ENCODE results near the gene SNX33. TPM values are rescaled to one million over a fixed set of nuclear protein-coding genes. Genes with fewer than 3 reads are reported as not detected.

SNX33 gene
- total and polyA plus RNA-seq, 2 of the 13 experiments (the other 11 are each of a cell fraction or from before 2014, with no cell fraction given): 11.0 to 11.6 TPM

DNA sequence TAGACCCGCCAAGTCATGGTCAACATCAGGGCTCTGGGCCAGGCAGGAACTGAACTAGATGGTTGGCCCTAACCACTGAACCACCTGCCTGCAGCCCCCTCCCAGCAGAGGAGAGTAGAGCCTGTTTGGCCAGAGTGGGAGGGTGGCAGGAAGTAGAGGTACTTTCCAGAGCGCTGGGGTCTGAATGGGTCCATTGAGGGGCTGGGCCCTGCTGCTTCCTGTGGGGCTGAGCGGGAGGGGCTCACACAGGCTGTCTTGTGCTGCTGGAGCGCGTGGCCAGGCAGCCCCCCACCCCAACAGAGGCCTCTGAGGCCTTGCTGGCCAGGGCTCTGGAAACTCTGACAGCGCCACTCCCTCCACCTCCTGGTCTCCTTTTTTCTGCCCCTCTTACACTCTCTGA lies 47.5 kb downstream of the SNX33 start:
- no peaks in the 10 kb centered on the region for H3K36me3 ChIP-seq (replicated peaks in 1 of 2; ENCODE audit: control insufficient read depth in 1 of 2, insufficient read depth in 2 of 2, low read length in 2 of 2)
- H3K27me3 ChIP-seq (ENCODE audit: control insufficient read depth in 1 of 2, insufficient read depth in 2 of 2, low read length in 2 of 2): peaks cover 8 to 43% of the 10 kb centered on the region in 2 experiments; a peak in 3 of 5 replicates
- H3K27ac ChIP-seq (ENCODE audit: extremely low read length, insufficient read depth, low read length): no peak overlapping the region
- no peaks in the 10 kb centered on the region for H4K20me1 ChIP-seq (ENCODE audit: insufficient read depth, low read length)
- no peak for FAIRE-seq
- H3K4me1 ChIP-seq (ENCODE audit: insufficient read depth, low read length): peaks cover 34% of the 10 kb centered on the region
- H3K9me3 ChIP-seq (ENCODE audit: low read length): no peaks in the 10 kb centered on the region
- POLR2A ChIA-PET: interaction anchor here (1.5 kb wide), 1 partner anchor 327 kb away, joined by 5 read pairs; the partner anchor contains the start of gene MAN2C1
- H3K9ac ChIP-seq (ENCODE audit: insufficient read depth, low read depth, low read length): no peak overlapping the region
- H3K4me3 ChIP-seq (replicated peaks in 1 of 3; ENCODE audit: insufficient read depth in 1 of 3, low read depth in 2 of 3, low read length in 3 of 3): no peak overlapping the region; a peak in 1 of 6 replicates
- in situ Hi-C loops (cut with HindIII; ENCODE audit: extremely low pct_ligation_motif_present, low pct_unique_long_range_greater_than_20kb) (no loop called here), intact Hi-C loops (cut with micrococcal nuclease; ENCODE audit: unreplicated experiment) (no loop called here)
- ATAC-seq: no peak
- peak overlapping the region; percentile 74; the same call in 1 of the 2 replicates for H3K4me2 ChIP-seq (ENCODE audit: low read depth, low read length)
- 45% methylated on average over 4 of the region's 6 CpGs for WGBS (ENCODE audit: low lambda C conversion rate)
- CTCF ChIA-PET (ENCODE audit: low intra/inter-chr PET ratio, low total read pairs): no interaction called here
- H3K79me2 ChIP-seq (ENCODE audit: insufficient read depth, low read length): no peaks in the 10 kb centered on the region
- no peak overlapping the region for H2AFZ ChIP-seq (ENCODE audit: low read length)
- no TSS peak for BruUV-seq (replicated peaks)
- DNase-seq (ENCODE audit: low spot score): no peak
- TF ChIP-seq ZNF598 (CRISPR knock-in tag; IDR thresholded peaks at IDR 0.05; ENCODE audit: borderline replicate concordance): no peak
- TF ChIP-seq ZNF782 (CRISPR knock-in tag; IDR thresholded peaks at IDR 0.05; ENCODE audit: borderline replicate concordance): no peak
- TF ChIP-seq ETV6 (CRISPR knock-in tag; conservative IDR thresholded peaks at IDR 0.05): no peak
- no peak for TF ChIP-seq ZMAT3 (CRISPR knock-in tag; conservative IDR thresholded peaks at IDR 0.05)
- no peak for TF ChIP-seq ZFP82 (CRISPR knock-in tag; IDR thresholded peaks at IDR 0.05; ENCODE audit: borderline replicate concordance)
- TF ChIP-seq, protein P1, sequence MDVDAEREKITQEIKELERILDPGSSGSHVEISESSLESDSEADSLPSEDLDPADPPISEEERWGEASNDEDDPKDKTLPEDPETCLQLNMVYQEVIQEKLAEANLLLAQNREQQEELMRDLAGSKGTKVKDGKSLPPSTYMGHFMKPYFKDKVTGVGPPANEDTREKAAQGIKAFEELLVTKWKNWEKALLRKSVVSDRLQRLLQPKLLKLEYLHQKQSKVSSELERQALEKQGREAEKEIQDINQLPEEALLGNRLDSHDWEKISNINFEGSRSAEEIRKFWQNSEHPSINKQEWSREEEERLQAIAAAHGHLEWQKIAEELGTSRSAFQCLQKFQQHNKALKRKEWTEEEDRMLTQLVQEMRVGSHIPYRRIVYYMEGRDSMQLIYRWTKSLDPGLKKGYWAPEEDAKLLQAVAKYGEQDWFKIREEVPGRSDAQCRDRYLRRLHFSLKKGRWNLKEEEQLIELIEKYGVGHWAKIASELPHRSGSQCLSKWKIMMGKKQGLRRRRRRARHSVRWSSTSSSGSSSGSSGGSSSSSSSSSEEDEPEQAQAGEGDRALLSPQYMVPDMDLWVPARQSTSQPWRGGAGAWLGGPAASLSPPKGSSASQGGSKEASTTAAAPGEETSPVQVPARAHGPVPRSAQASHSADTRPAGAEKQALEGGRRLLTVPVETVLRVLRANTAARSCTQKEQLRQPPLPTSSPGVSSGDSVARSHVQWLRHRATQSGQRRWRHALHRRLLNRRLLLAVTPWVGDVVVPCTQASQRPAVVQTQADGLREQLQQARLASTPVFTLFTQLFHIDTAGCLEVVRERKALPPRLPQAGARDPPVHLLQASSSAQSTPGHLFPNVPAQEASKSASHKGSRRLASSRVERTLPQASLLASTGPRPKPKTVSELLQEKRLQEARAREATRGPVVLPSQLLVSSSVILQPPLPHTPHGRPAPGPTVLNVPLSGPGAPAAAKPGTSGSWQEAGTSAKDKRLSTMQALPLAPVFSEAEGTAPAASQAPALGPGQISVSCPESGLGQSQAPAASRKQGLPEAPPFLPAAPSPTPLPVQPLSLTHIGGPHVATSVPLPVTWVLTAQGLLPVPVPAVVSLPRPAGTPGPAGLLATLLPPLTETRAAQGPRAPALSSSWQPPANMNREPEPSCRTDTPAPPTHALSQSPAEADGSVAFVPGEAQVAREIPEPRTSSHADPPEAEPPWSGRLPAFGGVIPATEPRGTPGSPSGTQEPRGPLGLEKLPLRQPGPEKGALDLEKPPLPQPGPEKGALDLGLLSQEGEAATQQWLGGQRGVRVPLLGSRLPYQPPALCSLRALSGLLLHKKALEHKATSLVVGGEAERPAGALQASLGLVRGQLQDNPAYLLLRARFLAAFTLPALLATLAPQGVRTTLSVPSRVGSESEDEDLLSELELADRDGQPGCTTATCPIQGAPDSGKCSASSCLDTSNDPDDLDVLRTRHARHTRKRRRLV (CRISPR knock-in tag; IDR thresholded peaks at IDR 0.05): no peak
- TF ChIP-seq BRD4 (CRISPR knock-in tag; IDR thresholded peaks at IDR 0.05): no peak
- no peak for TF ChIP-seq ZNF607 (CRISPR knock-in tag; IDR thresholded peaks at IDR 0.05; ENCODE audit: borderline replicate concordance)
- TF ChIP-seq CHCHD3 (CRISPR knock-in tag; IDR thresholded peaks at IDR 0.05): no peak
- TF ChIP-seq, protein P2, sequence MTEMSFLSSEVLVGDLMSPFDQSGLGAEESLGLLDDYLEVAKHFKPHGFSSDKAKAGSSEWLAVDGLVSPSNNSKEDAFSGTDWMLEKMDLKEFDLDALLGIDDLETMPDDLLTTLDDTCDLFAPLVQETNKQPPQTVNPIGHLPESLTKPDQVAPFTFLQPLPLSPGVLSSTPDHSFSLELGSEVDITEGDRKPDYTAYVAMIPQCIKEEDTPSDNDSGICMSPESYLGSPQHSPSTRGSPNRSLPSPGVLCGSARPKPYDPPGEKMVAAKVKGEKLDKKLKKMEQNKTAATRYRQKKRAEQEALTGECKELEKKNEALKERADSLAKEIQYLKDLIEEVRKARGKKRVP (CRISPR knock-in tag; IDR thresholded peaks at IDR 0.05): no peak
- TF ChIP-seq RBM22 (optimal IDR thresholded peaks at IDR 0.05; ENCODE audit: low read length): no peak
- no peak for TF ChIP-seq ZNF484 (CRISPR knock-in tag; IDR thresholded peaks at IDR 0.05; ENCODE audit: borderline replicate concordance, low read depth)
- no peak for TF ChIP-seq ZMYM2 (CRISPR knock-in tag; IDR thresholded peaks at IDR 0.05)
- TF ChIP-seq, protein P3, sequence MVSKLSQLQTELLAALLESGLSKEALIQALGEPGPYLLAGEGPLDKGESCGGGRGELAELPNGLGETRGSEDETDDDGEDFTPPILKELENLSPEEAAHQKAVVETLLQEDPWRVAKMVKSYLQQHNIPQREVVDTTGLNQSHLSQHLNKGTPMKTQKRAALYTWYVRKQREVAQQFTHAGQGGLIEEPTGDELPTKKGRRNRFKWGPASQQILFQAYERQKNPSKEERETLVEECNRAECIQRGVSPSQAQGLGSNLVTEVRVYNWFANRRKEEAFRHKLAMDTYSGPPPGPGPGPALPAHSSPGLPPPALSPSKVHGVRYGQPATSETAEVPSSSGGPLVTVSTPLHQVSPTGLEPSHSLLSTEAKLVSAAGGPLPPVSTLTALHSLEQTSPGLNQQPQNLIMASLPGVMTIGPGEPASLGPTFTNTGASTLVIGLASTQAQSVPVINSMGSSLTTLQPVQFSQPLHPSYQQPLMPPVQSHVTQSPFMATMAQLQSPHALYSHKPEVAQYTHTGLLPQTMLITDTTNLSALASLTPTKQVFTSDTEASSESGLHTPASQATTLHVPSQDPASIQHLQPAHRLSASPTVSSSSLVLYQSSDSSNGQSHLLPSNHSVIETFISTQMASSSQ (IDR thresholded peaks at IDR 0.05; ENCODE audit: low read depth): no peak
- TF ChIP-seq, protein P3 (CRISPR knock-in tag; IDR thresholded peaks at IDR 0.05; ENCODE audit: borderline replicate concordance): no peak
